NCI-H2107 treated with DMSO at 0.1 percent for 48 hours (cell line): ENCODE data around the gene BRD8.
"Not testable (repeated sequence)": the region's sequence is repeated elsewhere in the genome, so short reads cannot be mapped to it uniquely, and the experiment has no call there.

Source experiments
- DNase-seq: peaks from one replicate; lab custom pipeline; 2025; ENCODE audit not compliant: unreplicated experiment; lab: John Stamatoyannopoulos, UW

The BRD8 gene

GRCh38 chr5:138178516-138179276 lies at the start of gene BRD8, which contains the start of gene KIF20A:
BRD8 (minus strand) TSS chr5:138178630; CDS start chr5:138178614, 16 bp downstream.
KIF20A (plus strand) TSS chr5:138179112; CDS start chr5:138179681, 569 bp downstream.
- DNase-seq = peak; percentile 93

- DNase-seq = no peak
Measured at GRCh38 chr5:138226910-138227309, 48.5 kb upstream of the BRD8 start.

GRCh38 chr5:138224712-138225111 lies 46.3 kb upstream of the BRD8 start:
- DNase-seq = no peak

GRCh38 chr5:138223532-138223931 lies 45.1 kb upstream of the BRD8 start:
- DNase-seq = no peak

- no peak for DNase-seq
Measured at GRCh38 chr5:138216799-138217198, 38.4 kb upstream of the BRD8 start.

- DNase-seq = peak; percentile 92
Measured at GRCh38 chr5:138213161-138214029, 35.0 kb upstream of the BRD8 start, which contains the start of gene CDC23. CDC23 (minus strand) TSS chr5:138213323; CDS start chr5:138213312, 11 bp downstream.

GRCh38 chr5:138212828-138213160 lies 34.4 kb upstream of the BRD8 start:
- DNase-seq = no peak

- DNase-seq = no peak
Measured at GRCh38 chr5:138210985-138211384, 32.6 kb upstream of the BRD8 start.

- not testable (repeated sequence) for DNase-seq
Measured at GRCh38 chr5:138193859-138194258, 15.4 kb upstream of the BRD8 start.

- DNase-seq = no peak
Measured at GRCh38 chr5:138192826-138193225, 14.4 kb upstream of the BRD8 start.

GRCh38 chr5:138188626-138189025 lies 10.2 kb upstream of the BRD8 start:
- no peak for DNase-seq

GRCh38 chr5:138186002-138186447 lies 7.6 kb upstream of the BRD8 start:
- no peak for DNase-seq

- DNase-seq = no peak
Measured at GRCh38 chr5:138182808-138183207, 4.4 kb upstream of the BRD8 start.

GRCh38 chr5:138180841-138181240 lies 2.4 kb upstream of the BRD8 start:
- no peak for DNase-seq

GRCh38 chr5:138180183-138180782 lies 1.9 kb upstream of the BRD8 start:
- DNase-seq = peak; percentile 7

GRCh38 chr5:138179277-138179857 lies 937 bp upstream of the BRD8 start:
- DNase-seq = no peak

- DNase-seq = no peak
Measured at GRCh38 chr5:138177941-138178515, 402 bp downstream of the BRD8 start.

- DNase-seq = no peak
Measured at GRCh38 chr5:138170299-138170698, 8.1 kb downstream of the BRD8 start.

GRCh38 chr5:138169124-138169523 lies 9.3 kb downstream of the BRD8 start:
- no peak for DNase-seq

- DNase-seq = no peak
Measured at GRCh38 chr5:138163721-138164120, 14.7 kb downstream of the BRD8 start.

GRCh38 chr5:138160706-138161105 lies 17.7 kb downstream of the BRD8 start:
- DNase-seq = no peak
